HG02798 (cell line): ENCODE measurements around the gene ADISSP.

ENCODE experiments used
- ATAC-seq: cut with Tn5 transposase; IDR thresholded peaks from one replicate; pipeline ENCODE4 v1.9.1; 2021; ENCODE audit warnings: mild to moderate bottlenecking; ENCODE audit not compliant: unreplicated experiment, poor library complexity

The ADISSP gene

DNA sequence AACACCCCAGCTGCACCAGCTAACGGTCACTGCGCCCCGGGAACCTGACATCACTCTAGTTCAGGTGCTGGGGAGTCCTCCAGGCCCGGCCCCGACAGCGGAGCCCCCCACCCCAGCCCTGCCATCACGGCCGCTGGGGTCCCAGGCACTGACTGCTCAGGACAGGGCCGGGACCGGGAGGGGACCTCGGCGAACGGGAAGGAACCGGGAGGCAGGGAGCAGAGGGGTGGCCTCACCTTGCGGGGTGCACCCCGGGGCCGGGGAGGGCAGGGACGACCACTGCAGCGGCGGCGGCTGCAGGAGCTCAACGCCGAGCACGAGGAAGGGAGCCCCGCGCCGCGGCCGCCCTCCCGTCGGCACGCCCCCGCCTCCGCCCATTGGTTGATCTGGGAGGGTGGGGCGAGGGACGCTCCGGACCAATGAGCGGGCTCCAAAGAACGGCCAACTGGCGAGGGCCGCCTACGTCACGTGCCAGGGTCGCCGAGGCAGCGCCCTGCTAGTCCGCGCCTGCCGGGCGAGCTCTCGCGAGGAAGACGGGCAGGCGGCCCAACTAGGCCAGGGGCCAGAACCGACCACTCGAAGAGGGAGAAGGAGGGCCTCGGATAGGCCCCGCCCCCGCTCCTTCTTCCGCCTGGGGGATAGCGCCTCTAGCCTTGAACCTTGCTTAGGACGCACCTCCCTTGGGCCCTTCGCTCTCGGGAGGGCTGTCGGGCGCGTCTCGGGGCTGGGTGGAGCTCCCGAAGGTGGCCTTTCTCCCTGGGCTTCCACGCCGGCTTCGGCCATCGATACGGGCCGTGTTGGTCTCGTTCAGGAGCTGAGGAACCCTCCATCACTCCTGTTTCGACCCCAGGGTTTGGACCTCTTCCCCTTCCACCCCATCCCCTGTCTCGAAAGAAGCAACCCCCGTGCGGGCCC, at the start of gene ADISSP:
Gene ADISSP, minus strand, starts transcription at position 327 of the 915 bp plus-strand sequence. CDS start 7,653 bp downstream, outside the sequence.
- ATAC-seq, result peak; percentile 97

DNA sequence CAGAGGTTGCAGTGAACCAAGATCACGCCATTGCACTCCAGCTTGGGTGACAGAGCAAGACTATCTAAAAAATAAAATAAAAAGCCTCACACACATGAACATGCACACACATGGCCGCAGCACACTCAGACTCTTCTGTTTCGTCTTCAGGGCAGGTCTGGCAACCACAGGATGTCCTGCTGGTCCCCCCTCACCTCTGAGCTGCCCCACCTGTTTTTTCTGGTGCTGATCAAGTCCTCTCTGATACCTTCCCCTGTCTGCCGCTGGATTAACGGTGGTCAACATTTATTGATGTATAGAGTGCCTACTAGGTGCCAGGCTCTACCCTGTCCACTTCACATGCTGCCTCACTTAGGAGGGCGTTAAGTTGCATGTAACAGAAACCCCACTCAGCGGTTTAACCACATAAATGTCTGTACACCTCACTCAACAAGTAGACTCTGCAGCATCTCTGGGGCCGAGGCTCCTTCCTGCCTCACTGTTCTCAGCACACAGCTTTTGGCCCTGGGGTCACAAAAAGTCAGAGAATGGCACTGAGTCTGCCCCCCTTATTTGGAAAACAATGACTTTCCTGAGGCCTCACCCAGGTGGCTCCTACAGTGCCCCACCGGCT, 48.3 kb upstream of the ADISSP start:
- no peak for ATAC-seq

DNA sequence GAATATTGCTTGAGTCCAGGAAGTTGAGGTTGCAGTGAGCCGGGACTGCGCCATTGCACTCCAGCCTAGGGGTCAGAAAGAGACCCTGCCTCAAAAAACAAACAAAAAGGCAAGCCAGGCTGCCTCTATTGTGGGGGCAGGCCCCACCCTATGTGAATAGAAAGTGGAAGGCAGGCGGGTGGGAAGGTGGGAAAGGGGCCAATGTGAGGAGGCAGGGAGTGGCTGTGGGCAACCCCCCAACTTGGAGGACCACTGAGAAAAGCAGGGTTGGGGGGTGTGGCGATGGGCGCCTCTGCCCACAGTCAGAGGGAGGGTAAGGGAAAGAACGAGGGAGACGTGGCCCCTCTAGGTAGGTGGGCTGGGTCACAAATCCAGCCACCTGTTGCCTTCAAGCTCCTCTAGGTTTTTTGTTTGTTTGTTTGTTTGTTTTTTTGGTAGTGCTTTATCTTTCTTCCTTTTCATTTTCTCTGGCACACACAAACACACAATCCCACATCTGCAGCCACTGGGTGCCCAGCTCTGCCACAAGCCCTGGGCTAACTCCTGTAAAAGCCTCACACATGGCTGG, 47.5 kb upstream of the ADISSP start:
- ATAC-seq, result no peak

DNA sequence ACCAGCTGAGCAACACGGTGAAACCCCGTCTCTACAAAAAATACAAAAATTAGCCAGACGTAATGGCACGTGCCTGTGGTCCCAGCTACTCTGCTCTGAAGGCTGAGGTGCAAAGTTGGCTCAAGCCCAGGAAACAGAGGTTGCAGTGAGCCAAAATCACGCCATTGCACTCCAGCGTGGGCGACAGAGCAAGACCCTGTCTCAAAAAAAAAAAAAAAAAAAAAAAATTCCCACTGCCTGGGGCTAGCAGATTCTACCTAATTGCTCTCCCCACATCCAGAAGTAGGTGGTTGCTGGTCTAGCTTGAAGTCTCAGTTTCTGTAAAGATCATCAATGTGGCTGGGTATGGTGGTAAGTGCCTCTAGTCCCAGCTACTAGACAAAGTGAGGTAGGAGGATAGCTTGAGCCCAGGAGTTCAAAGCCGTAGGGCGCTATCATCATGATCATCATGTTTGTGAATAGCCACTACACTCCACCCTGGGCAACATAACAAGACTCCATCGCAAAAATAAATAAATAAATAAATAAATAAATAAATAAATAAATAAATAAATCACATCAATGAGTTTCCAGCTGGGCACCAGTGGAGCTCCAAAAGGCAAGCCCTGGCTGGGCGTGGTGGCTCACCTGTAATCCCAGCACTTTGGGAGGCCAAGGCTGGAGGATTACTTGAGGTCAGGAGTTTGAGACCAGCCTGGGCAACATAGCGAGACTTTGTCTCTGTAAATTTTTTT, 46.5 kb upstream of the ADISSP start:
- ATAC-seq, result no peak

DNA sequence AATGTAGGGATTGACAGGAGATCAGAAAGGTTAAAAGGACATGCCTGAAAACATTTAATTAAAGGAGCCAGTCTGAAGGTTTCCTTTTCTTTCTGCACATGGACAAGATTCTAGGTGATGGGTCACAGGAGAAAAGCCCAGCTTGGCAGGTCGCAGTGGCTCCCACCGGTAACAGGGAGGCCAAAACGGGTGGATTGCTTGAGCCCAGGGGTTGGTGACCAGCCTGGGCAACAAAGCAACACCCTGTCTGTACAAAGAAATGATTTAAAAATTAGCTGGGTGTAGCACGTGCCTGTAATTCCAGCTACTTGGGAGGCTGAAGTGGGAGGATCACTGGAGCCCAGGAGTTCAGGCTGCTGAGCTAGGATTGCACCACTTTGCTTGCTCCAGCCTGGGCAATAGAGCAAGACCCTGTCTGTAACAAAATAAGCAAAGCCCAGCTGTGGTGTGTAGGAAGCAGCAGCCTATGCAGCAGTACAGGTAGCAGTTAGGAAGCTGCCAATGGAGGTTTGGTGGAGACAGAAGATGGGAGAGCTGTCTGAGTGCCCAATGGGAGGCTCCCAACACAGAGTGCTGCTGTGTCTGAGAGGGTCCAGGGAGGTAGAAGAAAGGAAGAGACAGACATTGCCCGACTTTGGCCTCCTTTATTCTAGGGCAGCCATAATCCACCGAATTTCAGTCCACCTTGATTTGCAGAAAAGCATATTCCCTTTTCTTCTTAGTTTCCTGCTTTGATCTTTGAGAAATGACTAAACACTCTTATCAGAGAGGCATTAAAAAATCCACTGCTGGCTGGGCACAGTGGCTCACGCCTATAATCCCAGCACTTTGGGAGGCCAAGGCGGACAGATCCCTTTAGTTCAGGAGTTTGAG, 45.7 kb upstream of the ADISSP start:
- ATAC-seq, result no peak

DNA sequence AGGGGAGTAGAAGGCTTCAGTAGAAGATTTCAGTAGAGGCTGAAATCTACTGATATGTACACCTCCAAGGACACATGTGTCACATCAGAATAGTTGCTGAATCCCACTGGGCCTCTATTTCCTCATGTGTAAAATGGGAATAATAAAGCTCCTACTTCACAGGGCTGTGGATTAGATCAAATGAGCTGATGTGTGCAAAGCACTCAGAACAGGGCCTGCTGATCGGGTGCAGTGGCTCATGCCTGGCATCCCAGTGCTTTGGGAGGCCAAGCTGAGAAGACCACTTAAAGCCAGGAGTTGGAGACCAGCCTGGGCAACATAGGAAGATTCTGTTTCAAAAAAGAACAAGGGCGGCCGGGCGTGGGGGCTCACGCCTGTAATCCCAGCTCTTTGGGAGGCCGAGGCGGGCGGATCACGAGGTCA, 44.7 kb upstream of the ADISSP start:
- no peak for ATAC-seq

DNA sequence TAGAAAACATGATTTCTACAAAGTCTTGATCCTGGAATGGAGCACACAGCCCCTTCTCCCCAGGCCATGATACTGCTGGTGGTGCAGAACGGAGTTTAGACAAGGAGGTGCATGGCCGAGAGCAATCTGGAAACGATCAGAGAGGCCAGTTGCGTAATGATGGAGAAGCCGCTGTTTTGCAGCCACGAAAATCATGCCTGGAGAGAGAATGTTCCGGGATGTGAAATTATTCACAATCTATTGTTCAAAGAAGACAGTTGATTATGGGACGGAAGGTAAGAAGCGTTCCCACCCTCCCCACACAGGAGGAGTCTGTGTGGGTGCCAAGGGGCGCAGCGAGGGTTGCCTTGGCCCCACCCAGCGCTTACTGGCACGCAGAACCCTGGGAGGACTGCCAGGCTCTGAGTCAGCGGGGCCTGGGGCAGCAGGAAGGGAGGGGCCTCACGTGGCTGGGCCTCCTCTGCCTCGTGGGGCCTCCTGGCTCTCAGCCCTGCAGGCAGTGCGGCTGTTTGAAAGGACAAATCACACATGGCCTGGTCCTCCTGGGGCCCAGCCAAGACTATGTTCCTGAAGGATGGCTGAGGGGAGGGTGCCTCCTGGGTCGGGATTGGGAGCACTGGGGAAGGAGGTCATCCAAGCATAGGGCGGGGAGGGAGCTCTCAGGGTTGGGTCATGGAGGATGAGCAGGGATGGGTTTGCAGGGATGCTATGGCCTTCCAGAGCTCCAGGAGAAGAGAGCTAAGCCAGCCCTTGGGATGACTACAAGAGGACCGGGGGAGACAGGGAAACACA, 44.1 kb upstream of the ADISSP start:
- no peak for ATAC-seq

DNA sequence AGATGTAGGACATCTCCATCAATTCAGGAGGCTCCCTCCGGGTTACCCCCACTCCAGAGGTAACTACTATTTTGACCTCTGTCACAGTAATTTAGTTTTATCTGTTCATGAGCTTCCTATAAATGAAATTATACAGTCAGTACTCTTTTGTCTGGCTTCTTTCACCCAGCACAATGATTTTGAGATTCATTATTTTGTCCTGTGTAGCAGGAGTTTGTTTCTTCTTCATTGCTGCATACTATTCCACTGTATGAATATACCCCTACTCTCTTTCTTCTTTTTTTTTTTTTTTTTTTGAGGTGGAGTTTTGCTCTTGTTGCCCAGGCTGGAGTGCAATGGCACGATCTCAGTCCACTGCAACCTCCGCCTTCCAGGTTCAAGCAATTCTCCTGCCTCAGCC, 41.0 kb upstream of the ADISSP start:
- ATAC-seq, result no peak

DNA sequence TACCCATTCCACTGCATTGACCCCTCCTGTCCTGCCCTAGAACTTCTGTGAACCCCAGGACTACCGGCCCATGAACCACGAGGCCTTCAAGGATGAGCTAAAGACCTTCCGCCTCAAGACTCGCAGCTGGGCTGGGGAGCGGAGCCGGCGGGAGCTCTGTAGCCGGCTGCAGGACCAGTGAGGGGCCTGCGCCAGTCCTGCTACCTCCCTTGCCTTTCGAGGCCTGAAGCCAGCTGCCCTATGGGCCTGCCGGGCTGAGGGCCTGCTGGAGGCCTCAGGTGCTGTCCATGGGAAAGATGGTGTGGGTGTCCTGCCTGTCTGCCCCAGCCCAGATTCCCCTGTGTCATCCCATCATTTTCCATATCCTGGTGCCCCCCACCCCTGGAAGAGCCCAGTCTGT, 37.2 kb upstream of the ADISSP start:
- ATAC-seq, result no peak

DNA sequence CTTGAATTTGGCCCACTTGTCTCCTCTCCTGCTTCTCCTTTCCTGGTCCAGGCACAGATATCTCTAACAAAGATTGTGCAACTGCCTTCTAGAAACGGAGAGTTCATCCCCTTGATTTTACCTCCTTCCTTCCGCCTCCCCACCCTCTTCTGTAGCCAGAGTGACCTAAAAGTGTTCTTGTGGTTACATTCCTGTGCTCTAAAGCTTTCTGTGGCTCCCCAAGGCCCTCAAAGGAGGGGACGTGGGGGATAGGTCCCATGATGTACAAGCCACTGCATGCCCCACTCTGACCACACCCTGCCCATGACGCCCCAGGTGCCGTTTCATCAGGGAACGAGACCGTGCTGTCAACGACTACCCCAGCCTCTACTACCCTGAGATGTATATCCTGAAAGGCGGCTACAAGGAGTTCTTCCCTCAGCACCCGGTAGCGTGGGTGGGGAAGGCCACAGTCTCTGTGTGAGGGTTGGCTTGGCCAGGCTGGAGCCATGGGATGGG, 36.8 kb upstream of the ADISSP start:
- no peak for ATAC-seq

DNA sequence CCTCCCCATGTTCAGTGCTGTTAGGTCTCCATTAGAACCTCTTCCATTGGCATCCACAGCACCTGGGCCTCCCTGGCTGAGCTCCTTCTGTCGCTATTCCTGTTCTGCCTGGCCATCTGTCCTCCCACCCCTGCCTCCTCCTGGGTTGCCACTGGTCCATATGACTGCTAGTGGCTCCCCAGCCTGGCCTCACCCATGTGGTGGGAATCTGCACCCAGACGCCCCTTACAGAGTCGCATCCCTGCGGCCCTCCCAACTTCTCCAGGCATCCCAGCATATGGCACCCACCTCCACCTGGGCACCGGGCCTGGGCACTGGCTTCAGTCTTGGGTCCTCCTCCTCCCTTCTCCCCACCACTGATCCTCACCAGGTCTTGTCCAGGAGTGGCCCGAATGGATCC, 36.3 kb upstream of the ADISSP start:
- ATAC-seq, result no peak

DNA sequence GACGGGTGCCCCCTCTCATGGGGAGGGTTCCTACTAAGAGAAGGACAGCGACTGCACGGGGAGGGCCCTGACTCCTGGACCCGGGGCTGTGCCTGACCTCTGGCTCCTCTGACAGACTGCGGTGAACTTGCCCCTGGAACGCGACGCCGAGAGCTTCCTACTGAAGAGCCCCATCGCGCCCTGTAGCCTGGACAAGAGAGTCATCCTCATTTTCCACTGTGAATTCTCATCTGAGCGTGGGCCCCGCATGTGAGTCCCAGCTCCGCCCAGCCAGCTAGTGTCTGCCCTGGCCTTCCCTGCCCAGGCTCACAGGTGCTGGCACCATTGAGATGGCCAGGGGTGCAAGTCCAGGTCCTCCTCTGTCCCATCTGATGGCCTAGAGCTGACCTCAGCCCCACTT, 35.7 kb upstream of the ADISSP start:
- no peak for ATAC-seq

DNA sequence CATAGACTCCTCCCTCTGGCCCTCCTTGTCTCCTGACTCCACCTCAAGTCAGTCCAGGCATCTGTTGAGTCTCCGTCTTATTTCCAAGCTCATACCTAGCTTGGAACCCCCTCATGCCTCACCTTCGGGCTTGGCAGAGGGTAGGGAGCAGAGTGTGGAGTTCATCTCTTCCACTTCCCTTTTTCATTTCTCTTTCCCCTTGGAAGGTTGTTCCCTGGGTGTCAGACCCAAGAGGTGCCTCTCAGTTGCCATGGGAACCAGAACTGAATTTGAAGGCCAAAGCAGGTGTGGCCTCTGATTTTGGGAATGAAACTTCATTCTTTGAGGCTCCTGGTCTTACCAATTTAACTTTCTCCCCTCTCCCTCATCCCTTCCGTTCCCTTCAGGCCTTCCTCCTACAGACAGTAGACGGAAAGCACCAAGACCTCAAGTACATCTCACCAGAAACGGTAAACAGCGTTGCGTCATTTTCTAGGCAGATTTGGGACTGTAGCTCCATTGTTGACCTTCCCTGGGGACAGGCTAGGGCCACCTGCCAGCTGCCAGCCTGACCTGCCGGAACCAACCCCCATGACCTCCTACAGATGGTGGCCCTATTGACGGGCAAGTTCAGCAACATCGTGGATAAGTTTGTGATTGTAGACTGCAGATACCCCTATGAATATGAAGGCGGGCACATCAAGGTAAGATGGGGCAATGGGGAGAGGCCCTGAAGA, 35.1 kb upstream of the ADISSP start:
- ATAC-seq, result no peak

DNA sequence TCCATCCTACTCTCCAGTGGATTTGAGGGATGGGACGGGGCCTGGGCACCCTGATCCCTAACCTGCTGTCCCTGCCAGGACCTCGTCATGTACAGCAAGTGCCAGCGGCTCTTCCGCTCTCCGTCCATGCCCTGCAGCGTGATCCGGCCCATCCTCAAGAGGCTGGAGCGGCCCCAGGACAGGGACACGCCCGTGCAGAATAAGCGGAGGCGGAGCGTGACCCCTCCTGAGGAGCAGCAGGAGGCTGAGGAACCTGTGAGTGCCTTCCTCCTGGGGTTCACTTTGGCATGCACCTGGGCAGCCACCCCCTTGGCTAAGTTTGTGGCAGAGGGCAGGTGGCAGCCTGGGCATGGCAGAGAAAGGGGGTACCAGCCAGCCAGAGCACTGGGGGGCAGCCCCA, 34.3 kb upstream of the ADISSP start:
- ATAC-seq, result no peak

DNA sequence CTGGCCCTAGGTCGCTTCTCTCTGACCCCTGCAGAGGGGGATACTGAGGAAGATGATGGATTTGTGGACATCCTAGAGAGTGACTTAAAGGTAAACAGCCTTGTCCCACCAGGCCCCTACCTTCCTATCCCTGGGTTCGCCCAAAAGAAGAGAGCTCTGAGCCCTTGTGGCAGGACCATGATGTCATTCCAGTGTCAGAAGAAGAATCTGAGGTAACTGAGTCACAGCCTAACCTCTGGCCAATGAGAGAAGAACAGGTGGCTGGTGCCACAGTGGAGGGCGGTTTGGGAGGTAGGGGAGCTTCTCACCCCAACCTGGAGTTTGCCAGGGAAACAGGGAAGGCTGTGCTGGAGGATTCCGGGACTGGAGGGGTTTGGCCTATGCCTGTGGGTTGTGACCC, 33.7 kb upstream of the ADISSP start:
- ATAC-seq, result no peak

DNA sequence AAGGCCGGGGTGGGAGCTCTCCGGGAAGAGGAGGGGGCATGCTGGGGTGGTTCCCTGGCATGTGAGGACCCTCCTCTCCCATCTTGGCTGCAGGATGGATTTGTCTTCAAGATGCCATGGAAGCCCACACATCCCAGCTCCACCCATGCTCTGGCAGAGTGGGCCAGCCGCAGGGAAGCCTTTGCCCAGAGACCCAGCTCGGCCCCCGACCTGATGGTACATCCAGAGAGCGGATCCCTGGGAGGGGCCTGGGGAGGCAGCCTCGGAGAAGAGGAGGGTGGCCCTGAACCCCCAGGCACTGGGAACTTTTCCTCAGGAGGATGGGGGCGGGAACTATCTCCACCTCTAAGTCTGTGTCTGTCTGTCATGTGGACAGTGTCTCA, 33.3 kb upstream of the ADISSP start:
- no peak for ATAC-seq

DNA sequence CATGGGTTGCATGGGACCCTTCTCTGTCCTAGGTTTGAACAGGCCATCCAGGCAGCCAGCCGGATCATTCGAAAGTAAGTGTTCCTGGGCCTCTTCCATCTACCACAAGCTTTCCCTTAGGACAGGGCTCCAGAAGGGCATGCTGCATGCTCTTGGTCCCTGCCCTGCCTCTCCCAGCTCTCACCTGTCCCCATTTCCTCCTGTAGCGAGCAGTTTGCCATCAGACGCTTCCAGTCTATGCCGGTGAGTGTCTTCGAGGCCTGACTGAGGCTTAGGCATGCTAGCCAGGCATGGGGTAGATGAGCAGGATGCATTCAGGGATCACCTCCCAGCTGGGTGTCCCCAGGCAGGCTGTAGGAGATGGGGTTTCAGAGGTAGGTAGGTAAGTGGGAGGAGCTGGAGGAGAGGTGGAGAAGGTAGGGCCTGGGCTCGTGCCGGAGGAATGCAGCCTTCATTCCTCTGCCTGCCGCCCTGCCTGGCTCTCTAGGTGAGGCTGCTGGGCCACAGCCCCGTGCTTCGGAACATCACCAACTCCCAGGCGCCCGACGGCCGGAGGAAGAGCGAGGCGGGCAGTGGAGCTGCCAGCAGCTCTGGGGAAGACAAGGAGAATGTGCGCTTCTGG, 32.8 kb upstream of the ADISSP start:
- no peak for ATAC-seq

DNA sequence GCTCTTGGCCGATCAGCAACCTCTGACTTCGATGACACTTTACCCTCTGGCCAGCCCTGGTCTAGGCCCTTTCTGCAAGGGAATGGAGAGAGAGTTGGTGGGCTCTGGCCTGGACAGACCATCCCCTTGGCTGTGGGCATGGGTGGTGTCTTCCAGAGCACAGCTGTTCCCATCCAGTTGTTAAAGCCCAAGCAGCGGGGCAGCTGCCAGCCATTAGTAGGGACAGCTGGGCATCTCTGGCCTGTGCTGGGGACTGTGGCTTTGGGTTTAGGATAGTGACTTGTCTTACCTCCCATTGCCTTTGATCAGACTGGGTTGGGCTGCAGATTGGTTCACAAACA, 31.3 kb upstream of the ADISSP start:
- no peak for ATAC-seq
